HL-60/S4 treated with retinoic acid at 250 ng/mL for 4 days and 3 days (cell line): Measurements from ENCODE around the gene APOBEC3B.
"Not testable (repeated sequence)": the region's sequence is repeated elsewhere in the genome, so short reads cannot be mapped to it uniquely, and the experiment has no call there.

ENCODE experiments used
- in situ Hi-C: fragments of 300-500 bp; cut with MboI; formaldehyde crosslinking; loops from 2 replicates; pipeline ENCODE4 v1.7.0; 2022; ENCODE audit warnings: low sequenced_read_pairs

APOBEC3B gene

GRCh38 chr22:38981992-38982927 is at the start of gene APOBEC3B:
APOBEC3B (plus strand) TSS chr22:38982347; CDS start chr22:38982454, 107 bp downstream.
- in situ Hi-C loops = no loop called here

- in situ Hi-C loops = no loop called here
These were observed 47.1 kb upstream of the APOBEC3B start for GRCh38 chr22:38935023-38935422.

- in situ Hi-C loops = no loop called here
These were observed 46.5 kb upstream of the APOBEC3B start for GRCh38 chr22:38935616-38936015.

GRCh38 chr22:38936562-38936961 is 45.6 kb upstream of the APOBEC3B start:
- in situ Hi-C loops = no loop called here

- in situ Hi-C loops = no loop called here
These were observed 45.1 kb upstream of the APOBEC3B start for GRCh38 chr22:38937036-38937435.

- in situ Hi-C loops = no loop called here
These were observed 44.6 kb upstream of the APOBEC3B start for GRCh38 chr22:38937541-38937940.

GRCh38 chr22:38938221-38938620 is 43.9 kb upstream of the APOBEC3B start:
- in situ Hi-C loops = no loop called here

GRCh38 chr22:38938925-38939324 is 43.2 kb upstream of the APOBEC3B start:
- in situ Hi-C loops = no loop called here

GRCh38 chr22:38940811-38941384 is 41.2 kb upstream of the APOBEC3B start:
- in situ Hi-C loops = no loop called here

GRCh38 chr22:38941488-38941987 is 40.6 kb upstream of the APOBEC3B start:
- in situ Hi-C loops = no loop called here

- in situ Hi-C loops = no loop called here
These were observed 39.4 kb upstream of the APOBEC3B start for GRCh38 chr22:38942702-38943101.

- in situ Hi-C loops = no loop called here
These were observed 38.9 kb upstream of the APOBEC3B start for GRCh38 chr22:38943201-38943600.

- in situ Hi-C loops = no loop called here
These were observed 38.3 kb upstream of the APOBEC3B start for GRCh38 chr22:38943882-38944281.

- in situ Hi-C loops = no loop called here
These were observed 37.5 kb upstream of the APOBEC3B start for GRCh38 chr22:38944653-38945052.

- in situ Hi-C loops = not testable (repeated sequence)
These were observed 36.3 kb upstream of the APOBEC3B start for GRCh38 chr22:38945706-38946338.

GRCh38 chr22:38946771-38947170 is 35.4 kb upstream of the APOBEC3B start:
- in situ Hi-C loops = no loop called here

GRCh38 chr22:38947321-38948140 is 34.6 kb upstream of the APOBEC3B start:
- in situ Hi-C loops = no loop called here

- in situ Hi-C loops = no loop called here
These were observed 33.8 kb upstream of the APOBEC3B start for GRCh38 chr22:38948181-38948940.

GRCh38 chr22:38949889-38950405 is 32.2 kb upstream of the APOBEC3B start:
- in situ Hi-C loops = no loop called here
